ENCODE data around the gene AGAP1. TPM values are rescaled to one million over a fixed set of nuclear protein-coding genes. Genes with fewer than 3 reads are reported as not detected.

The AGAP1 gene
- total RNA-seq, 6 experiments from 2014 or later = 14.1 to 16.0 (median 15.1) TPM

GRCh38 chr2:236167297-236168109, 673.7 kb downstream of the AGAP1 start:
- TF ChIP-seq CTCF (IDR thresholded peaks at IDR 0.05) = peak; percentile 7; the same call in 1 of the 2 replicates
- Mint-ChIP-seq H3K9me3 (no peaks in the 10 kb centered on the region; the same call in 1 of the 2 replicates), H3K4me1 (ENCODE audit: low read depth) (peaks cover 16% of the 10 kb centered on the region; the same call in 1 of the 2 replicates), H3K36me3 (ENCODE audit: low read depth) (no peaks in the 10 kb centered on the region), H3K27ac (no peak overlapping the region), H3K27me3 (ENCODE audit: insufficient read depth) (peaks cover 60% of the 10 kb centered on the region), H3K4me3 (no peak overlapping the region)
- peak; percentile 12 for DNase-seq

- no peak for DNase-seq
- no peaks in the 10 kb centered on the region; the same call in 1 of the 2 replicates for H3K9me3 Mint-ChIP-seq
- H3K36me3 Mint-ChIP-seq (ENCODE audit: low read depth) = no peaks in the 10 kb centered on the region
- H3K4me1 Mint-ChIP-seq (ENCODE audit: low read depth) = peaks cover 16% of the 10 kb centered on the region; the same call in 1 of the 2 replicates
- no peak for TF ChIP-seq CTCF (IDR thresholded peaks at IDR 0.05)
- H3K27ac Mint-ChIP-seq = no peak within 1 kb of the TSS
- peaks cover 57% of the 10 kb centered on the region for H3K27me3 Mint-ChIP-seq (ENCODE audit: insufficient read depth)
- no peak within 1 kb of the TSS for H3K4me3 Mint-ChIP-seq
Measured at GRCh38 chr2:236168110-236169080, 674.6 kb downstream of the AGAP1 start, which contains the start of gene GBX2. Gene GBX2 (minus strand): TSS chr2:236168386. CDS start chr2:236167971, 415 bp downstream.

GRCh38 chr2:236169151-236169721, 675.4 kb downstream of the AGAP1 start:
- peaks cover 22% of the 10 kb centered on the region for H3K4me1 Mint-ChIP-seq (ENCODE audit: low read depth)
- H3K27me3 Mint-ChIP-seq (ENCODE audit: insufficient read depth) = peaks cover 63% of the 10 kb centered on the region
- no peak for DNase-seq
- H3K4me3 Mint-ChIP-seq = no peak overlapping the region
- TF ChIP-seq CTCF (IDR thresholded peaks at IDR 0.05) = no peak
- H3K27ac Mint-ChIP-seq = no peak overlapping the region
- no peaks in the 10 kb centered on the region; the same call in 1 of the 2 replicates for H3K9me3 Mint-ChIP-seq
- H3K36me3 Mint-ChIP-seq (ENCODE audit: low read depth) = no peaks in the 10 kb centered on the region

- Mint-ChIP-seq H3K4me3 (no peak overlapping the region), H3K27ac (no peak overlapping the region), H3K9me3 (no peaks in the 10 kb centered on the region; the same call in 1 of the 2 replicates), H3K27me3 (ENCODE audit: insufficient read depth) (peaks cover 63% of the 10 kb centered on the region), H3K36me3 (ENCODE audit: low read depth) (no peaks in the 10 kb centered on the region), H3K4me1 (ENCODE audit: low read depth) (peaks cover 26% of the 10 kb centered on the region)
- DNase-seq = no peak
- TF ChIP-seq CTCF (IDR thresholded peaks at IDR 0.05) = no peak
Measured at GRCh38 chr2:236169741-236170589, 676.1 kb downstream of the AGAP1 start.

Measured in HFFc6 (cell line).